ENCODE data around the gene AMIGO3. TPM values are rescaled to one million over a fixed set of nuclear protein-coding genes. Genes with fewer than 3 reads are reported as not detected.

AMIGO3 gene
- polyA plus RNA-seq, 1 donor = 4.8 TPM

Other genes starting within 250 kb of the AMIGO3 start
- gene DAG1, start 249.4 kb downstream of the AMIGO3 start, polyA plus RNA-seq (ENCODE audit: insufficient read length) = 266 TPM
- gene BSN, start 165.2 kb downstream of the AMIGO3 start, polyA plus RNA-seq (ENCODE audit: insufficient read length) = 1.4 TPM
- 66.4 TPM for gene APEH, start 45.3 kb downstream of the AMIGO3 start, polyA plus RNA-seq (ENCODE audit: insufficient read length)
- 16.7 TPM for gene MST1, start 30.2 kb downstream of the AMIGO3 start, polyA plus RNA-seq (ENCODE audit: insufficient read length)
- gene RNF123, start 30.1 kb downstream of the AMIGO3 start, polyA plus RNA-seq (ENCODE audit: insufficient read length) = 56.9 TPM
- gene GMPPB, start 4.3 kb upstream of the AMIGO3 start, polyA plus RNA-seq (ENCODE audit: insufficient read length) = 10.9 TPM
- 22.7 TPM for gene IP6K1, start 66.9 kb upstream of the AMIGO3 start, polyA plus RNA-seq (ENCODE audit: insufficient read length)
- not detected for gene CDHR4, start 80.2 kb upstream of the AMIGO3 start, polyA plus RNA-seq (ENCODE audit: insufficient read length)
- gene INKA1, start 83.6 kb upstream of the AMIGO3 start, polyA plus RNA-seq (ENCODE audit: insufficient read length) = 7.4 TPM
- 20.5 TPM for gene UBA7, start 94.3 kb upstream of the AMIGO3 start, polyA plus RNA-seq (ENCODE audit: insufficient read length)
- 4.8 TPM for gene TRAIP, start 136.9 kb upstream of the AMIGO3 start, polyA plus RNA-seq (ENCODE audit: insufficient read length)
- 0.09 TPM for gene CAMKV, start 150.2 kb upstream of the AMIGO3 start, polyA plus RNA-seq (ENCODE audit: insufficient read length)
- 4.4 TPM for gene MST1R, start 184.2 kb upstream of the AMIGO3 start, polyA plus RNA-seq (ENCODE audit: insufficient read length)
- 9.7 TPM for gene MON1A, start 210.1 kb upstream of the AMIGO3 start, polyA plus RNA-seq (ENCODE audit: insufficient read length)
- gene RBM6, start 220.5 kb upstream of the AMIGO3 start, polyA plus RNA-seq (ENCODE audit: insufficient read length) = 74.8 TPM